ENCODE data around the gene IQGAP1. TPM values are rescaled to one million over a fixed set of nuclear protein-coding genes. Genes with fewer than 3 reads are reported as not detected.
A peak's percentile ranks its signal among the peaks of the same experiment; 100 is the strongest.

The IQGAP1 gene
- polyA plus RNA-seq, 1 donor (not counting 4 experiments of a cell fraction or from before 2014, with no cell fraction given) = 310 TPM

DNA sequence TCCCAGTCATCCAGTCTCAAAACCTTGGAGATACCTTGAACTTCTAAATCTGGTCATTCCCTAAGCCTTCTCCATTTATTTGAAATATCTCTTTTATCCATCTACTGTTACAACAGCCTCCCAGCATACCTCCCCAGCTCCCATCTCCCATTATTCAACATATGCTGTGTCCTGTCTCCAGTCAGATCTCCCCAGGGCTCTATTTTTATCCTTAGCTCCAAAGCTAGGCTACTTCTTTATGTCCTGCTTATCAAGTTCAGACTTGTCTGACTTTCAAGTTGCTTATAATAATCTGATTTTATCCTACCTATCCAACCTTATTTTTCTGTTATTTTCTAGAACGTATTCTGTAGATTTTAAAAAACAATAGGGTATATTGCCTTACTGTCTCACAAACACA is 44.2 kb downstream of the IQGAP1 start:
- H3K4me3 ChIP-seq (ENCODE audit: control insufficient read depth in 2 of 3, extremely low read depth in 1 of 3, insufficient read depth in 2 of 3, low read depth in 1 of 3, low read length in 3 of 3) = no peak overlapping the region
- TF ChIP-seq EZH2 (IDR thresholded peaks at IDR 0.05; ENCODE audit: low read length) = no peak
- TF ChIP-seq, protein P1, sequence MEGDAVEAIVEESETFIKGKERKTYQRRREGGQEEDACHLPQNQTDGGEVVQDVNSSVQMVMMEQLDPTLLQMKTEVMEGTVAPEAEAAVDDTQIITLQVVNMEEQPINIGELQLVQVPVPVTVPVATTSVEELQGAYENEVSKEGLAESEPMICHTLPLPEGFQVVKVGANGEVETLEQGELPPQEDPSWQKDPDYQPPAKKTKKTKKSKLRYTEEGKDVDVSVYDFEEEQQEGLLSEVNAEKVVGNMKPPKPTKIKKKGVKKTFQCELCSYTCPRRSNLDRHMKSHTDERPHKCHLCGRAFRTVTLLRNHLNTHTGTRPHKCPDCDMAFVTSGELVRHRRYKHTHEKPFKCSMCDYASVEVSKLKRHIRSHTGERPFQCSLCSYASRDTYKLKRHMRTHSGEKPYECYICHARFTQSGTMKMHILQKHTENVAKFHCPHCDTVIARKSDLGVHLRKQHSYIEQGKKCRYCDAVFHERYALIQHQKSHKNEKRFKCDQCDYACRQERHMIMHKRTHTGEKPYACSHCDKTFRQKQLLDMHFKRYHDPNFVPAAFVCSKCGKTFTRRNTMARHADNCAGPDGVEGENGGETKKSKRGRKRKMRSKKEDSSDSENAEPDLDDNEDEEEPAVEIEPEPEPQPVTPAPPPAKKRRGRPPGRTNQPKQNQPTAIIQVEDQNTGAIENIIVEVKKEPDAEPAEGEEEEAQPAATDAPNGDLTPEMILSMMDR (optimal IDR thresholded peaks at IDR 0.05 in 1 of 3, IDR thresholded peaks at IDR 0.05 in 1 of 3, conservative IDR thresholded peaks at IDR 0.05 in 1 of 3; ENCODE audit: extremely low read depth in 1 of 3, insufficient read depth in 2 of 3, low read length in 3 of 3) = no peak
- H3K27ac ChIP-seq (ENCODE audit: control insufficient read depth, insufficient read depth, low read length) = no peak overlapping the region
- DNase-seq (ENCODE audit: low read depth, low spot score) (no peak), FAIRE-seq (peak; percentile 62)
- no peak overlapping the region for H3K9ac ChIP-seq (ENCODE audit: control insufficient read depth, extremely low read depth, insufficient read depth, low read length)
- no peaks in the 10 kb centered on the region for H4K20me1 ChIP-seq (ENCODE audit: control insufficient read depth, extremely low read depth, insufficient read depth, low read length)
- H2AFZ ChIP-seq (ENCODE audit: control insufficient read depth, low read length) = no peak overlapping the region
- dilution Hi-C loops (cut with MboI; ENCODE audit: extremely low pct_ligation_motif_present, low sequenced_read_pairs) = no loop called here
- H3K27me3 ChIP-seq (ENCODE audit: control insufficient read depth, extremely low read depth, insufficient read depth, low read length) = no peaks in the 10 kb centered on the region
- H3K9me3 ChIP-seq (ENCODE audit: control insufficient read depth, low read depth, low read length) = no peaks in the 10 kb centered on the region
- peaks cover 12% of the 10 kb centered on the region for H3K4me1 ChIP-seq (ENCODE audit: control insufficient read depth, extremely low read depth, insufficient read depth, low read length)
- peaks cover 11 to 20% of the 10 kb centered on the region in 2 experiments for H3K36me3 ChIP-seq (ENCODE audit: control insufficient read depth in 2 of 2, extremely low read depth in 1 of 2, insufficient read depth in 2 of 2, low read length in 2 of 2)
- H3K4me2 ChIP-seq (ENCODE audit: control insufficient read depth, extremely low read depth, insufficient read depth, low read depth, low read length) = peak overlapping the region; percentile 2
- H3K9me1 ChIP-seq (ENCODE audit: control insufficient read depth, extremely low read depth, insufficient read depth, low read length) = no peaks in the 10 kb centered on the region
- peaks cover 77% of the 10 kb centered on the region for H3K79me2 ChIP-seq (ENCODE audit: control insufficient read depth, insufficient read depth, low read length)

DNA sequence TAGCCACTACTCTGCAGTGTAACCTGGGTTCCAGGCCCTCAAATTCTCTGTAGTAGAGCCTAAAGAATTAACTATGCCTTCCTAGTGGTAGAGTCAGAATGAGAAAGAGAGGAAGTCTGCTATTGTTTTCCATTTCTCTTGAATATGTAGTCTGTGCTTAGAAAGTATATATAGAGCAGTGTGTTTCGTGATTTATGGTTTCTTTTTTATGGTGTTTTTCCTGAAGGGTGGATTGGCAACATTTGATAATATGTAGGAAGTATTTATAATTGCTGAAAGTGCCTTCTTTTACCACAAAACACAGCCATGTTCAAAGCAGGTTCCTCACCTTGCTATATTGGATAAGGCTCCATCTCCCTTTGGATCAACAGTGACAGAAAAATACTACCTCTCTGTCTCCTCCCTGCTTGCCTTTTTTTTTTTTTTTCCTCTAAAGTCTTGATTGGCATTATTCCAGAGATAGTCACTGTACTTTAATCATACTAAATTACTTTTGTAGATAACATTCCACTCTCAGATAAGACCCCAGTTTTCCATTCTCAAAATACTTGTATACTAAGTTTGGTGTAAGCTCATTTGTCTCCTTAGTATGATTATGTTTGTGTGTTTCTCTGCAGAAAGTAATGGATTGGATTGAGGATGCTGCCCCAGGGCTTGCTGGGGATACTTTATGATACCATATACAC is 47.8 kb downstream of the IQGAP1 start:
- no peak overlapping the region for H3K4me2 ChIP-seq (ENCODE audit: control insufficient read depth, extremely low read depth, insufficient read depth, low read depth, low read length)
- H3K36me3 ChIP-seq (ENCODE audit: control insufficient read depth in 2 of 2, extremely low read depth in 1 of 2, insufficient read depth in 2 of 2, low read length in 2 of 2) = peaks cover 8 to 13% of the 10 kb centered on the region in 2 experiments
- FAIRE-seq = no peak
- H3K9me1 ChIP-seq (ENCODE audit: control insufficient read depth, extremely low read depth, insufficient read depth, low read length) = no peaks in the 10 kb centered on the region
- no peaks in the 10 kb centered on the region for H4K20me1 ChIP-seq (ENCODE audit: control insufficient read depth, extremely low read depth, insufficient read depth, low read length)
- H3K9ac ChIP-seq (ENCODE audit: control insufficient read depth, extremely low read depth, insufficient read depth, low read length) = no peak overlapping the region
- peaks cover 12% of the 10 kb centered on the region for H3K4me1 ChIP-seq (ENCODE audit: control insufficient read depth, extremely low read depth, insufficient read depth, low read length)
- dilution Hi-C loops (cut with MboI; ENCODE audit: extremely low pct_ligation_motif_present, low sequenced_read_pairs) = no loop called here
- H2AFZ ChIP-seq (ENCODE audit: control insufficient read depth, low read length) = no peak overlapping the region
- DNase-seq (ENCODE audit: low read depth, low spot score) = no peak
- H3K4me3 ChIP-seq (ENCODE audit: control insufficient read depth in 2 of 3, extremely low read depth in 1 of 3, insufficient read depth in 2 of 3, low read depth in 1 of 3, low read length in 3 of 3) = no peak overlapping the region
- no peaks in the 10 kb centered on the region for H3K27me3 ChIP-seq (ENCODE audit: control insufficient read depth, extremely low read depth, insufficient read depth, low read length)
- no peaks in the 10 kb centered on the region for H3K9me3 ChIP-seq (ENCODE audit: control insufficient read depth, low read depth, low read length)
- peaks cover 59% of the 10 kb centered on the region for H3K79me2 ChIP-seq (ENCODE audit: control insufficient read depth, insufficient read depth, low read length)
- TF ChIP-seq, protein P1 (optimal IDR thresholded peaks at IDR 0.05 in 1 of 3, IDR thresholded peaks at IDR 0.05 in 1 of 3, conservative IDR thresholded peaks at IDR 0.05 in 1 of 3; ENCODE audit: extremely low read depth in 1 of 3, insufficient read depth in 2 of 3, low read length in 3 of 3) = no peak
- no peak for TF ChIP-seq EZH2 (IDR thresholded peaks at IDR 0.05; ENCODE audit: low read length)
- no peak overlapping the region for H3K27ac ChIP-seq (ENCODE audit: control insufficient read depth, insufficient read depth, low read length)
